Peyer's patch (tissue), 4 donors: ENCODE data around the gene FBN1. TPM values are rescaled to one million over a fixed set of nuclear protein-coding genes. Genes with fewer than 3 reads are reported as not detected.

Experiments used
- DNase-seq, 3 donors: peaks; one replicate each; pipeline ENCODE4 v3.0.0-alpha.2; 2017 to 2019
- H3K27ac ChIP-seq, 4 donors: fragments of 200-600 bp; sonication (generic); one replicate each; pipeline ENCODE4 v1.5.1; 2016 to 2019
- H3K27me3 ChIP-seq, 2 donors: fragments of 200-600 bp; sonication (generic); one replicate each; pipeline ENCODE4 v1.5.1; 2019
- H3K36me3 ChIP-seq, 3 donors: fragments of 200-600 bp; sonication (generic); one replicate each; pipeline ENCODE4 v1.5.1; 2016 to 2019
- H3K4me1 ChIP-seq, 4 donors: fragments of 200-600 bp; sonication (generic); one replicate each; pipeline ENCODE4 v1.5.1; 2016 to 2019
- H3K4me3 ChIP-seq, 4 donors: fragments of 200-600 bp; sonication (generic); 1 replicate in 3 of 4; 2 replicates in 1 of 4; pipeline ENCODE4 v1.5.1; 2016 to 2019; ENCODE audit warnings: mild to moderate bottlenecking in 1 of 4
- H3K9me3 ChIP-seq, 4 donors: fragments of 200-600 bp; sonication (generic); one replicate each; pipeline ENCODE4 v1.5.1; 2016 to 2019; ENCODE audit warnings: mild to moderate bottlenecking in 1 of 4
- CTCF ChIP-seq, 6 experiments: fragments of 450-650 bp in 4 of 6; fragments of 200-600 bp in 2 of 6; sonication (generic) in 1 of 6; IDR thresholded peaks; one replicate each; pipeline ENCODE4 v1.5.1; 2017 to 2019; ENCODE audit warnings: antibody characterized with exemption in 6 of 6, mild to moderate bottlenecking in 3 of 6, moderate library complexity in 1 of 6
- POLR2A ChIP-seq, 2 donors: fragments of 450-650 bp; IDR thresholded peaks; one replicate each; pipeline ENCODE4 v1.5.1; 2017; ENCODE audit warnings: antibody characterized with exemption in 2 of 2, mild to moderate bottlenecking in 2 of 2, moderate library complexity in 2 of 2
- total RNA-seq, 4 donors: library from RNA; depleted of rRNA; stranded (reverse); fragments of >200 nt; gene quantifications; one replicate each; pipeline ENCODE4 v1.1.0, GENCODE V29; 2016

The FBN1 gene
- total RNA-seq, 4 donors from 2014 or later: 21.4 to 257 (median 60.9) TPM

- H3K36me3 ChIP-seq: no peaks in the 10 kb centered on the region
- no peak for DNase-seq
- no peaks in the 10 kb centered on the region for H3K4me1 ChIP-seq
- H3K4me3 ChIP-seq: no peak overlapping the region
- no peaks in the 10 kb centered on the region for H3K27me3 ChIP-seq
- H3K27ac ChIP-seq: peak overlapping the region in 1 of 4 donors; percentile 19
- no peaks in the 10 kb centered on the region for H3K9me3 ChIP-seq
- no peak for TF ChIP-seq POLR2A (IDR thresholded peaks at IDR 0.05)
- no peak for TF ChIP-seq CTCF (IDR thresholded peaks at IDR 0.05)
These were observed 64.8 kb downstream of the FBN1 start for GRCh38 chr15:48580736-48581135.

GRCh38 chr15:48579945-48580671, 65.4 kb downstream of the FBN1 start:
- TF ChIP-seq CTCF (IDR thresholded peaks at IDR 0.05) (no peak), POLR2A (IDR thresholded peaks at IDR 0.05) (no peak)
- Histone ChIP-seq H3K4me1 (no peaks in the 10 kb centered on the region), H3K4me3 (no peak overlapping the region), H3K27ac (peak overlapping the region in 1 of 4 donors; percentile 19), H3K27me3 (no peaks in the 10 kb centered on the region), H3K36me3 (no peaks in the 10 kb centered on the region), H3K9me3 (no peaks in the 10 kb centered on the region)
- no peak for DNase-seq

- TF ChIP-seq POLR2A (IDR thresholded peaks at IDR 0.05): no peak
- no peak for TF ChIP-seq CTCF (IDR thresholded peaks at IDR 0.05)
- Histone ChIP-seq H3K4me1 (no peaks in the 10 kb centered on the region), H3K27me3 (no peaks in the 10 kb centered on the region), H3K36me3 (no peaks in the 10 kb centered on the region), H3K9me3 (no peaks in the 10 kb centered on the region), H3K27ac (no peak overlapping the region), H3K4me3 (no peak overlapping the region)
- DNase-seq: no peak
These were observed 66.5 kb downstream of the FBN1 start for GRCh38 chr15:48578965-48579364.

GRCh38 chr15:48577469-48577868, 68.0 kb downstream of the FBN1 start:
- H3K27me3 ChIP-seq: no peaks in the 10 kb centered on the region
- TF ChIP-seq POLR2A (IDR thresholded peaks at IDR 0.05) (no peak), CTCF (IDR thresholded peaks at IDR 0.05) (no peak)
- no peaks in the 10 kb centered on the region for H3K4me1 ChIP-seq
- no peak overlapping the region for H3K27ac ChIP-seq
- DNase-seq: no peak
- H3K4me3 ChIP-seq: no peak overlapping the region
- H3K36me3 ChIP-seq: no peaks in the 10 kb centered on the region
- no peaks in the 10 kb centered on the region for H3K9me3 ChIP-seq

GRCh38 chr15:48574187-48574586, 71.3 kb downstream of the FBN1 start:
- no peaks in the 10 kb centered on the region for H3K9me3 ChIP-seq

GRCh38 chr15:48573780-48574179, 71.7 kb downstream of the FBN1 start:
- Histone ChIP-seq H3K4me3 (no peak overlapping the region), H3K4me1 (no peaks in the 10 kb centered on the region), H3K27ac (no peak overlapping the region), H3K27me3 (no peaks in the 10 kb centered on the region), H3K36me3 (no peaks in the 10 kb centered on the region), H3K9me3 (no peaks in the 10 kb centered on the region)
- DNase-seq: no peak
- TF ChIP-seq POLR2A (IDR thresholded peaks at IDR 0.05) (no peak), CTCF (IDR thresholded peaks at IDR 0.05) (no peak)

More at GRCh38 chr15:48574187-48574586, 71.3 kb downstream of the FBN1 start:
- Histone ChIP-seq H3K4me1 (no peaks in the 10 kb centered on the region), H3K36me3 (no peaks in the 10 kb centered on the region), H3K4me3 (no peak overlapping the region), H3K27me3 (no peaks in the 10 kb centered on the region), H3K27ac (no peak overlapping the region)
- DNase-seq: no peak
- no peak for TF ChIP-seq POLR2A (IDR thresholded peaks at IDR 0.05)
